ENCODE data around the gene SORBS2. TPM values are rescaled to one million over a fixed set of nuclear protein-coding genes. Genes with fewer than 3 reads are reported as not detected.
A peak's percentile ranks its signal among the peaks of the same experiment; 100 is the strongest.

SORBS2 gene
- polyA plus RNA-seq, 1 donor, result 76.6 TPM

GRCh38 chr4:185775792-185776555 is 36.0 kb downstream of the SORBS2 start:
- DNase-seq, result no peak

- peak; percentile 25 for DNase-seq
Observed at GRCh38 chr4:185774845-185775680, 36.9 kb downstream of the SORBS2 start.

- DNase-seq, result peak; percentile 39
Observed at GRCh38 chr4:185774131-185774653, 37.8 kb downstream of the SORBS2 start.

- no peak for DNase-seq
Observed at GRCh38 chr4:185773419-185773818, 38.6 kb downstream of the SORBS2 start.

GRCh38 chr4:185772391-185773093 is 39.5 kb downstream of the SORBS2 start:
- no peak for DNase-seq

GRCh38 chr4:185771711-185772390 is 40.1 kb downstream of the SORBS2 start:
- DNase-seq, result no peak

GRCh38 chr4:185767528-185767927 is 44.5 kb downstream of the SORBS2 start:
- DNase-seq, result no peak

- DNase-seq, result no peak
Observed at GRCh38 chr4:185764876-185765275, 47.1 kb downstream of the SORBS2 start.

- no peak for DNase-seq
Observed at GRCh38 chr4:185761352-185762235, 50.4 kb downstream of the SORBS2 start.

- no peak for DNase-seq
Observed at GRCh38 chr4:185758807-185759206, 53.2 kb downstream of the SORBS2 start.

- DNase-seq, result no peak
Observed at GRCh38 chr4:185755451-185755850, 56.5 kb downstream of the SORBS2 start.

- DNase-seq, result no peak
Observed at GRCh38 chr4:185754961-185755360, 57.0 kb downstream of the SORBS2 start.

- DNase-seq, result no peak
Observed at GRCh38 chr4:185752872-185753271, 59.1 kb downstream of the SORBS2 start.

- DNase-seq, result no peak
Observed at GRCh38 chr4:185749858-185750257, 62.1 kb downstream of the SORBS2 start.

- no peak for DNase-seq
Observed at GRCh38 chr4:185748901-185749390, 63.0 kb downstream of the SORBS2 start.

GRCh38 chr4:185745891-185746290 is 66.1 kb downstream of the SORBS2 start:
- no peak for DNase-seq

GRCh38 chr4:185744946-185745345 is 67.0 kb downstream of the SORBS2 start:
- no peak for DNase-seq

- no peak for DNase-seq
Observed at GRCh38 chr4:185744488-185744862, 67.5 kb downstream of the SORBS2 start.

GRCh38 chr4:185743722-185744487 is 68.1 kb downstream of the SORBS2 start:
- no peak for DNase-seq

- no peak for DNase-seq
Observed at GRCh38 chr4:185742766-185743165, 69.2 kb downstream of the SORBS2 start.
